ENCODE results near the gene SLBP. TPM values are rescaled to one million over a fixed set of nuclear protein-coding genes. Genes with fewer than 3 reads are reported as not detected.

Gene SLBP
- total RNA-seq, 1 donor from 2014 or later = 156 TPM

- intact Hi-C loops (cut with micrococcal nuclease) = loop anchor here (5.0 kb wide), 1 partner anchor 39 kb away; the partner anchor contains the start of gene FGFR3
- no peak for DNase-seq
- no peaks in the 10 kb centered on the region for H3K9me3 Mint-ChIP-seq
- peak overlapping the region; percentile 67 for H3K27ac Mint-ChIP-seq
- no peaks in the 10 kb centered on the region for H3K27me3 Mint-ChIP-seq
- peaks cover 3% of the 10 kb centered on the region for H3K4me1 Mint-ChIP-seq
- no peaks in the 10 kb centered on the region for H3K36me3 Mint-ChIP-seq (ENCODE audit: low read depth)
- H3K4me3 Mint-ChIP-seq = peak overlapping the region; percentile 21
These were observed 41.2 kb upstream of the SLBP start for GRCh38 chr4:1753294-1753696.

GRCh38 chr4:1752284-1753041, 40.3 kb upstream of the SLBP start:
- peak; percentile 86 for DNase-seq
- H3K27ac Mint-ChIP-seq = peak overlapping the region; percentile 67
- H3K27me3 Mint-ChIP-seq = no peaks in the 10 kb centered on the region
- no peaks in the 10 kb centered on the region for H3K36me3 Mint-ChIP-seq (ENCODE audit: low read depth)
- H3K4me1 Mint-ChIP-seq = peaks cover 3% of the 10 kb centered on the region
- H3K4me3 Mint-ChIP-seq = peak overlapping the region; percentile 21
- intact Hi-C loops (cut with micrococcal nuclease) = loop anchor here (5.0 kb wide), 1 partner anchor 40 kb away; the partner anchor contains the start of gene FGFR3
- H3K9me3 Mint-ChIP-seq = no peaks in the 10 kb centered on the region

GRCh38 chr4:1751919-1752283, 39.8 kb upstream of the SLBP start:
- intact Hi-C loops (cut with micrococcal nuclease) = loop anchor here (5.0 kb wide), 1 partner anchor 40 kb away; the partner anchor contains the start of gene FGFR3
- Mint-ChIP-seq H3K36me3 (ENCODE audit: low read depth) (no peaks in the 10 kb centered on the region), H3K27me3 (no peaks in the 10 kb centered on the region)

GRCh38 chr4:1751155-1751918, 39.2 kb upstream of the SLBP start:
- intact Hi-C loops (cut with micrococcal nuclease) = loop anchor here (5.0 kb wide), 1 partner anchor 41 kb away; the partner anchor contains the start of gene FGFR3
- no peaks in the 10 kb centered on the region for H3K9me3 Mint-ChIP-seq
- no peak overlapping the region for H3K27ac Mint-ChIP-seq
- no peaks in the 10 kb centered on the region for H3K36me3 Mint-ChIP-seq (ENCODE audit: low read depth)
- no peaks in the 10 kb centered on the region for H3K27me3 Mint-ChIP-seq
- peaks cover 3% of the 10 kb centered on the region for H3K4me1 Mint-ChIP-seq
- DNase-seq = no peak
- H3K4me3 Mint-ChIP-seq = no peak overlapping the region

More at GRCh38 chr4:1751919-1752283, 39.8 kb upstream of the SLBP start:
- Mint-ChIP-seq H3K4me1 (peaks cover 3% of the 10 kb centered on the region), H3K4me3 (no peak overlapping the region), H3K9me3 (no peaks in the 10 kb centered on the region), H3K27ac (no peak overlapping the region)
- no peak for DNase-seq

GRCh38 chr4:1750381-1751154, 38.4 kb upstream of the SLBP start:
- H3K9me3 Mint-ChIP-seq = no peaks in the 10 kb centered on the region
- DNase-seq = no peak
- peak overlapping the region; percentile 22 for H3K27ac Mint-ChIP-seq
- H3K27me3 Mint-ChIP-seq = no peaks in the 10 kb centered on the region
- no peaks in the 10 kb centered on the region for H3K36me3 Mint-ChIP-seq (ENCODE audit: low read depth)
- no peak overlapping the region for H3K4me3 Mint-ChIP-seq
- H3K4me1 Mint-ChIP-seq = peaks cover 3% of the 10 kb centered on the region
- intact Hi-C loops (cut with micrococcal nuclease) = loop anchor here (5.0 kb wide), 1 partner anchor 42 kb away; the partner anchor contains the start of gene FGFR3

DNA sequence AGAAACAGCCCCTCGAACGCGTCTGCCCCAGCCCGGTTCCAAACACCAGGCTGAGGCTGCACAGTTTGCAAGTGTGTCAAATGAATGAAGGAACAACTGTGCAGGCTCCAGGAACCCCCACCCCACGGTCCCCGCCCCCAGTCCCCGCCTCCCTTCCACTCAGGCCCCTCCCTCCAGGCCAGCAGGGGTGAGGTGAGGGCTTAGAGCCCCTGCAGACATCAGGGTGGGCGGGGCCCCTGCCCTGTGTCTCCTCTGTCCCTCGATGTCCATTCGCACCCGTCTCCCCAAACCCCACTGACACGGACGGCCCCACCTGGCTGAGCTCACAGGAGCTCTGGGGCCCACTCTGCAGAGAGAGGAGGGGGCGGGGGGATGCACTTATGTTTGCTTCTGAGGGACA, 37.7 kb upstream of the SLBP start:
- H3K27ac Mint-ChIP-seq = no peak overlapping the region
- intact Hi-C loops (cut with micrococcal nuclease) = loop anchor here (2.0 to 5.0 kb wide), 4 partner anchors 42 to 437 kb away; partner anchors contain the start of gene FGFR3
- H3K4me3 Mint-ChIP-seq = no peak overlapping the region
- no peaks in the 10 kb centered on the region for H3K9me3 Mint-ChIP-seq
- H3K36me3 Mint-ChIP-seq (ENCODE audit: low read depth) = peaks cover 6% of the 10 kb centered on the region
- no peak for DNase-seq
- peaks cover 3% of the 10 kb centered on the region for H3K4me1 Mint-ChIP-seq
- no peaks in the 10 kb centered on the region for H3K27me3 Mint-ChIP-seq

DNA sequence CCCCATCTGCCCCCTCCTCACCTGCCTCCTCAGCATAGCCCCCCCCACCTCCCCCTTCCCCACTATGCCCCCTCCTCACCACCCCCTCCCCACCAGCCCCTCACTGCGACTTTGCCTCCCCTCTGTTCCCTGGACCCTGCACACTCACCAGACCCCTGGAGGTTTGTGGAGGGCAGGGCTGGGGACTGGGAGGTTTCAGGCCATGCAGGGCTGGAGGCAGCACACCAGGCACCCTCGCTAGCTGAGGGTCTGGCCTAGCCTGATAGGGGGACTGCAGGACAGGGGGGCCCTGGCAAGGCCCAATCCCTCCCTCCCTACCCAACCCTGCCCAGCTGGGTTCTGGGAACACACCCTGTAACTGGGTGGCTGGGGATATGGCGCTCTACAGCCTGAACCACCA, 37.3 kb upstream of the SLBP start:
- intact Hi-C loops (cut with micrococcal nuclease) = loop anchor here (2.0 to 5.0 kb wide), 3 partner anchors 148 to 437 kb away; no protein-coding TSS in a partner anchor
- Mint-ChIP-seq H3K4me1 (peaks cover 3% of the 10 kb centered on the region), H3K27me3 (no peaks in the 10 kb centered on the region), H3K36me3 (ENCODE audit: low read depth) (peaks cover 6% of the 10 kb centered on the region), H3K9me3 (no peaks in the 10 kb centered on the region), H3K27ac (no peak overlapping the region), H3K4me3 (no peak overlapping the region)
- DNase-seq = no peak

GRCh38 chr4:1748465-1748995, 36.4 kb upstream of the SLBP start:
- H3K4me1 Mint-ChIP-seq = peaks cover 3% of the 10 kb centered on the region
- DNase-seq = peak; percentile 95
- no peaks in the 10 kb centered on the region for H3K9me3 Mint-ChIP-seq
- peaks cover 10% of the 10 kb centered on the region for H3K36me3 Mint-ChIP-seq (ENCODE audit: low read depth)
- H3K27ac Mint-ChIP-seq = no peak overlapping the region
- intact Hi-C loops (cut with micrococcal nuclease) = loop anchor here (1.0 to 5.0 kb wide), 4 partner anchors 62 to 438 kb away; no protein-coding TSS in a partner anchor
- no peak overlapping the region for H3K4me3 Mint-ChIP-seq
- H3K27me3 Mint-ChIP-seq = no peaks in the 10 kb centered on the region

- Mint-ChIP-seq H3K27me3 (no peaks in the 10 kb centered on the region), H3K4me3 (no peak overlapping the region), H3K9me3 (no peaks in the 10 kb centered on the region), H3K36me3 (ENCODE audit: low read depth) (peaks cover 12% of the 10 kb centered on the region), H3K4me1 (peaks cover 3% of the 10 kb centered on the region), H3K27ac (no peak overlapping the region)
- DNase-seq = no peak
- intact Hi-C loops (cut with micrococcal nuclease) = loop anchor here (5.0 kb wide), 2 partner anchors 150 to 165 kb away; no protein-coding TSS in a partner anchor
These were observed 35.5 kb upstream of the SLBP start for GRCh38 chr4:1747603-1747967.

DNA sequence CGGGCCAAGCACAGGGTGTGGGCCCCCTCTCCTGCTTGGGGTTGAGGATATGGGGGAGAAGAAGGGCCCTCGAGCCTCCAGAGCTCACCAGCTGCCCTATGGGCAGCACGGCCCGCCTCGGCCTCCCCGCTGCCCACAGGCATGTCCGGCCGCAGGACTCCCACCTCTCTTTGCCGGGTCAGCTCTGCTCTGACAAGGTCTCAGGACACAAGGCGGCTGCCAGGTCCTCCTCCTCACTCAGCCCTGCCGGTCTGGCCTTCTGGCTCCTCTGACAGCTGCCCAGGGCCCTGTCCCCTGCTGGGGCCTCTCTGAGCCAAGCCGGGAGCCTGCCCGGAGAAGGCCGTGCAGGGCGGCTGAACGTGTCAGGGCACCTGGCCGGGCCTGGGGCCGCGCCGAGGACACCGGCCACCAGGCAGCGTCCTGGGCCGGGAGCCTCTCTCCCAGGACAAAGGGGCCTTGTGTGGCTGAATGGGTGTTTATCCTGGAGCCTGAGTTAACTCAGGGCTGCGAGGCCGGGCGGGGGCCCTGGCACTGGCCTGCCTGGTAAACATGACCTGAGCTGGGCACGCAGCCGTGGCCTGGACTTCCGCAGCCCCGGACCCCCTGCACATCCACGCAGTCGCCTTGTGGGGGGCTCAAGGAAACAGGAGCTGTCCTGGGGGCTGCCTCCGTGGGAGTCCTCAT, 34.9 kb upstream of the SLBP start:
- no peak for DNase-seq
- no peaks in the 10 kb centered on the region for H3K27me3 Mint-ChIP-seq
- H3K36me3 Mint-ChIP-seq (ENCODE audit: low read depth) = peaks cover 16% of the 10 kb centered on the region
- H3K9me3 Mint-ChIP-seq = no peaks in the 10 kb centered on the region
- intact Hi-C loops (cut with micrococcal nuclease) = loop anchor here (5.0 kb wide), 2 partner anchors 150 to 165 kb away; no protein-coding TSS in a partner anchor
- no peak overlapping the region for H3K27ac Mint-ChIP-seq
- H3K4me3 Mint-ChIP-seq = no peak overlapping the region
- H3K4me1 Mint-ChIP-seq = no peaks in the 10 kb centered on the region

GRCh38 chr4:1746265-1746691, 34.2 kb upstream of the SLBP start:
- Mint-ChIP-seq H3K36me3 (ENCODE audit: low read depth) (peaks cover 21% of the 10 kb centered on the region), H3K4me3 (no peak overlapping the region), H3K27ac (no peak overlapping the region), H3K27me3 (no peaks in the 10 kb centered on the region), H3K9me3 (no peaks in the 10 kb centered on the region), H3K4me1 (no peaks in the 10 kb centered on the region)
- DNase-seq = peak; percentile 94
- intact Hi-C loops (cut with micrococcal nuclease) = loop anchor here (5.0 kb wide), 2 partner anchors 151 to 166 kb away; no protein-coding TSS in a partner anchor

DNA sequence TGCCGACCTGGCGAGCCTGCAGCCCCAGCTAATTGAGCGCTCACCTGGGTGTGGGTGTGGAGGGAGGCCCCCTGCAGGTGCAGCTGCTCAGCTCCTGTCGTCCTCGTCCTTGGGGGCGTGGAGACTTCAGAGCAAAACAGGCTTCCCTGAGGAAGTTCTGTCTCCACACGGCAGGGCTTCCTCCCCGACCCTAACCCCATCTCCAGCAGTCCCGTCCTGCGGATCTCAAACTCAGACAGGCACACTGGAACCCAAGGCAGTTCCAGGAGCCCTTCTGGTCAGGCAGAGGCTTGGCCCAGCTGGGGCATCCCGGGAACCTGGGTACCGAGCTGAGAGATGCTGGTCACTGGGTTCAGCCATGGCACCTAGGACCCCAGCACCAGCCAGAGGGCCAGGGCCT, 33.6 kb upstream of the SLBP start:
- H3K4me1 Mint-ChIP-seq = no peaks in the 10 kb centered on the region
- no peak overlapping the region for H3K27ac Mint-ChIP-seq
- intact Hi-C loops (cut with micrococcal nuclease) = loop anchor here (5.0 kb wide), 2 partner anchors 152 to 167 kb away; no protein-coding TSS in a partner anchor
- no peaks in the 10 kb centered on the region for H3K27me3 Mint-ChIP-seq
- no peak overlapping the region for H3K4me3 Mint-ChIP-seq
- H3K36me3 Mint-ChIP-seq (ENCODE audit: low read depth) = peaks cover 25% of the 10 kb centered on the region
- DNase-seq = no peak
- no peaks in the 10 kb centered on the region for H3K9me3 Mint-ChIP-seq
